ENCODE results near the gene URB1.

The URB1 gene

GRCh38 chr21:32346951-32347350 lies 45.9 kb downstream of the URB1 start:
- no peak for DNase-seq

DNA sequence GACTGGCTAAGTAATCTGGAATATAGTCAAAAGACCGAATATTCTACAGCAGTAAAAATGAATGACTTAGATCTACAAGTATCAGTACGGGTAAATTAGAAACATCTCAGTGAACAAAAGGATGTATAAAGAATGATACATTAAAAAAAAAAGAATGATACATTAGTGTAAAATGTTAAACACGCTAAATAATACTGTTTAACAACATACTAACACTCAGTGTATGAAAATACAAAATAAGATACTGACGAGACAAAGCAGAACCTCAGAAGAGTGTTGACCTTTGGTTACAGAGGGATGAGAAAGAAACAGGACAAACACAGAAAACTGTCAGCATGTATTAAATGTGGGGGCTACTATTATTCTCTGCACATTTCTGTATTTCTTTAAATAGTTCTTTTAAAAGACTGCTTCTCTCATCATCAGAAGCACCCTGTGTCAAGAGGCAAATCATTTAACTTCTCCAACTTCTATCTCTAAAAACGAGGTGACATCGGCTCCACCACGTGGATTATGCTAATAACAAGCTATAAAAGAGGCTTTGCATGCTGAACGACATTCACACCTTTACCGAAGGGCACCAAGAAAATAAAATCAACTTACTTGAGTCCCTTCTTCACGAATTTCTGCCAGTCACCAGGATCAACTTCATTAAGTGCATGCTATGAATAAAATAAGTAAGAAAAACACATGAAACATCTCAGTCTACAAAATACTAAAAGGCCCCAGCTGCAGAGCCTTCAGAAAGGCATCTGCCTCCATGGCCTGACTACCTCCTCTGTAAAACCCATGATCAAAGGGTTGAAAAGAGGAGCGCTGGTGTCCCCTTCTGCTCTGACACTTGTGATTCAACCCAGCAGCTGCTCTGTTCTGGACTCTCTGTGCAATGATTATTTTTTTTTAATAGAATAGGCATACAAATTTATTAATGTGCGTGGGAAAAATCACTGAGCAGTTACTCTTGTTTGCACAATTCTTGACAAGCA lies 51.7 kb downstream of the URB1 start:
- DNase-seq: peak in 1 of 58 donors; percentile 19

GRCh38 chr21:32338209-32338921 lies 54.4 kb downstream of the URB1 start:
- DNase-seq: no peak

GRCh38 chr21:32337206-32337605 lies 55.6 kb downstream of the URB1 start:
- no peak for DNase-seq

DNA sequence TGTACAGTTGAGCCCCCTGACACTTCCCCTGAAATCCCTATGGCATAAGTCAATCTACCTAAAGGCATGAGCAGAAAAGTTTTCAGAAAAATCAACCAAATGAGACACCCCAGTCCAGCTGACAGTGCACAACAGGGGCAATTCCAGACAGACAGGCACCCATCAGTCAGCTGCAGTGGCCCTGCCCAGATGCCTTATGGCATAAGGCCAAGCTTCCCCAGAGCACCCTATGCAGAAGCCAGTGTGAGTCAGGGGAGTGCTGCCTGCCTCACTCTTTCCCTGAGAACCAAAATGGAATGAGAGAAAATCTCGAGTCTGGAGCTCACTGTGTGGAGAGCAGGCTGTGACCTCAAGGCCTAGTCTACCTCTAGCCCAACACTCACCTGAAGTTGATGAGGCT lies 56.1 kb downstream of the URB1 start:
- peak in 24 of 58 donors; percentile 15 to 73 (median 32) for DNase-seq

DNA sequence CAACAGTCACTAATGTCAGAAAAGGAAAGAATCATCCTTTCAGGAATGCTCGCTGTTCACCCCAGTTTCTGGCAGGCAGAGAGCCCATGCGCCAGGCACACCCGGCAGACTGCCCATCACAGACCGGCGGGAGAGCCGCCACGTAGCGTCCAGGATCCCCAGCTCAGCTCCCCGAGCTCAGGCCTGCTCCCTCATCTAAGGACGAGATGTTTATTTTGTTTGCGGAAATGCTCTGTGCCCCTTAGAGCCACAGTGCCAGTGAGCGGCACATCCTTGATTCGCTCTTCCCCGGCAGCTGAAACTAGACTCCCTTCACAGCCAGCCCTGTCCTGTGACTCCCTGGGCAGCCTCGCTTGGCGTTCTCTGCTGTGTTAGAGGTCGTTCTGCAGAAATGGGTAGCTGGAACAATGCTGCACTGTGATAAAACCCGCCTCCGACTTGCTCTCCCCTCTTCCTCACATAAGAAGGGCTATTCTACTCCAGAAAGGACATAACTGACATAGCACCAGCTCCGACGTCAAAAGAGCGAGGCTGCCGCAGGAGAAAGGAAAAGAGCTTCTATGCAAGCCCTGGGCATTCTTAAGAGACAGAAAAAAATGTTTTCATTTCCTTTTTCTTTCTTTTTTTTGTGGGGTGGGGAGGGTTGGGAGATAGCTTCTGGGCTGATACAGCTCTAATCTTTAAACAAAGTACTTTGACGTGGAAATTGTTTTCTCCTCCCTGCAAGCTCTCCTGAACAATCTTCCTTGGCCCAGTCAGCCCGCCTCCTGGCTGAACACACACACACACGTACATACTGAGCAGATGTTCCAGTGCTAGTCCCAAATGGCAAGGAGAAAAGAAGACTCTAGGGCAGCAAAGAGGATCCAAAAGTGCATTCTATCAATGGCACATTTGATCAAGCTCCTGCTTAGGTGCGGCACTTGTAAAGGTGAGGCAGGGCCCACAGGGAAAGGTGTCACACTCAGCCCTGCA lies 56.9 kb downstream of the URB1 start:
- DNase-seq: peak in 55 of 58 donors; percentile 37 to 92 (median 74)

DNA sequence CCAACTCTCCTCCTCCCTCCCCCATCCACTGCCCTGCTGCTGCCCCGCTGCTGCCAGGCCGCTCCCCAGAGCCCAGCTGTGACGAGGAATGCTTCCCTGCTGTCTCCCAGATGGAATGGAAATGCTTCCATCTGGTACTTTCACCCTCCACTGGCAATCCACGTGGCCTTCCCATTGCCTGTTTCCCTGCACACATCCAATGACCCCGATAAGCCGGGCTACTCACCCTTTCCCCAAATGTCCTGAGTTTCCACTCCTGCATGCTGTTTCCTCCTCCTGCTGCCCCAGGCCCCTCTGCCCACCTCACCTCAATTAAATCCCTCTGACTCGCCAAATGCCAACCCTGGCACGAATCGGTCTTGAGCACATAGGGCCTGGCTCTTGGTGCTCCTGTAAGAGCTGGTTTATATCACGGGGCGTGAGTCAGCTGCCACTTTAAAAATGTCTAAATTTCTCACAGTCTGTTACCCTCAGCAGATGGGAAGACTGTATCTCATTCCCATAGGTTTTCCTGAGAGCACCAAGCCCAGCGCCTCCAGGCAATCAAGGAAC lies 57.8 kb downstream of the URB1 start:
- DNase-seq: peak in 47 of 58 donors; percentile 15 to 80 (median 63)

DNA sequence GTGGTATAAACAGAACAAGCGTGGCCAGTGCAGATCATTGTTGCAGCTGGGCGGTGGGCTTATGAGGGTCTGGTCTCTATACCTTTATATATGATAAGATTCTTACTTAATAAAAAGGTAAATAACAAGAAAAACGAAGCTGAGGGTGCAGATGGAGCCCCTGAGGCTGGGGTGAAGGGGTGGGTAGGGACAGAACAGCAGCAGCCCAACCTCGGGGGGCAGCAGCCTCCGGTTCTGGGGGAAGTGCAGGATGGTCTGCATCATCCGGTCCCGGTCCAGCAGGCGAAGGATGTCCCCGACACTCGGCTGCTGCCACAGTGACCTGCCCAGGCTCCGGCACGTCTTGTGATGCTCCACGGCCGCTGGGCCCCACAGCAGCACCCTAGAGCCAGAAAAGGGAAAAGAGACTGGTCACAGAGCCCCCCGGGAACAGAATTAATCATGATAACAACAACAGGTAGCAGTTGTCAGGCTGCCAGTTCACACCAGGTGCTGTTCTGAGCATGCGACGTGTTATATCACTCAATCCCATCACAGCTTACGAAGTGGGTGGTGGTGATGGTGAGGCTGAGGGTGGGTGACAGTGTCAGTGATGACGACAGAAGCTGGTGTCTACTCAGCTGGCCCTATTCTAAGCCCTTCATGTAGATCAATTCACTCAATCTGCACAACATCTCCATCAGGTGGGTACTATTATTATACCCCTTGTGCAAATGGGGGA lies 58.7 kb downstream of the URB1 start:
- peak in 1 of 58 donors; percentile 28 for DNase-seq

DNA sequence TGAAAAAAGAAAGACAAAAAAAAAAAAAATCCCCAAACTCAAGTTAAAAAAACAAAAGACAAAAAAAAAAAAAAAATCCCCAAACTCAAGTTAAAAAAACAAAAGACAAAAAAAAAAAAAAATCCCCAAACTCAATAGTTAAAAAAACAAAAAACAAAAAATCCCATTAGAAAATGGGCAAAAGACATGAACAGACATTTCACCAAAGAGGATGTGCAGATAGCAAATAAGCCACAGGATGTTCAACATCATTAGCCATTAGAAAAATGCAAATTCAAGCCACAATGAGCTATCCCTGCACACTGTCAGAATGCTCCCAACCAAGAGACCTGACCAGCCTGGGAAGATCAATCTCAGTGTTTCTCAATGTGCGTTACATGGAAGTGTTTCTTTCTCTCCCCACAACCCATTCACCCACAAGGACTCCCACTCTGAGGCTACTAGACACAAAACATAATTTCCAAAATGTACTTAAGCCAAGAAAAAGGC lies 60.3 kb downstream of the URB1 start:
- DNase-seq: no peak

GRCh38 chr21:32331444-32332305 lies 61.1 kb downstream of the URB1 start:
- peak in 14 of 58 donors; percentile 11 to 60 (median 31) for DNase-seq

DNA sequence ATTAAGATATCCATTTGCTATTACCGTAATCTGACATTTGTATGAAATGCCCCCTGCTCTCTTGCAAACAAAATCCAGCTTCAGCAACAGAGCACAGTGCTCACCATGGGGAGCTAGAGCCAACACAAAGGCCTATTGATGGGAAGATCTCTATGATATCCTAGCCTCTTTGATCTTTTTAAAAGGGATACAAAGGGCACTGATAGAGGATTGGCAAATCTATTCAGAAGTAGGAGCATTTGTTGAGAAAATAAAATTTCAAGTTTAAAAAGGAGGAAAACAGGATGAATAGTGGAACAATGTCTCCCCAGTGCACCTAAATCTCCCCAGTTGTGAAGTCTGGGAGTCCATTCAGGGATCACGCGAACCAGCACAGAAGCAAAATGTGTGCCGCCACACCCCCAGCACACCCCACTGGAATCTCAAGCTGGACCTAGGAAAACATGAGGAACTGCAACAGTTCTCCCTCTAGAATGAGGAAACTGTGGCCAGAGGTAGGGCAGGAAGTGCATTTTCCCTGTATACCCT lies 62.0 kb downstream of the URB1 start:
- peak in 7 of 58 donors; percentile 21 to 43 (median 27) for DNase-seq

DNA sequence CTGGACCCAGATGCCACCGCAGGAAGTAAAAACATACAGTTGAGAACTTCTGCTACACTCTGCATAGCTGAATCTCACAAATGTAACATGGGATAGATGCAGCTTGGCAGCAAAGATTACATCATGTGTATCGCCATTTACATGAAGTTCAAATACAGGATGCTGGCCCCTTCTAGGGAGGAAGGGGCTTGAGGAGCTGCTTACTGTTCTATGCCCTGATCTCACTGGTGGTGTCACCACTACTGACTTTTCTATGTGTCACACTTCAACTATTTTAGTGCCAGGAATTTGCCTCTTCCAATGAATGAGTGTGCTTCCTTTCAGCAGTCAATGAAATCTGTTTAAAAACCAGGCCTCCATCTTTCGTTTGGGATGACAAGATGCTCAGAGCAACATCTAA lies 63.0 kb downstream of the URB1 start:
- DNase-seq: no peak

DNA sequence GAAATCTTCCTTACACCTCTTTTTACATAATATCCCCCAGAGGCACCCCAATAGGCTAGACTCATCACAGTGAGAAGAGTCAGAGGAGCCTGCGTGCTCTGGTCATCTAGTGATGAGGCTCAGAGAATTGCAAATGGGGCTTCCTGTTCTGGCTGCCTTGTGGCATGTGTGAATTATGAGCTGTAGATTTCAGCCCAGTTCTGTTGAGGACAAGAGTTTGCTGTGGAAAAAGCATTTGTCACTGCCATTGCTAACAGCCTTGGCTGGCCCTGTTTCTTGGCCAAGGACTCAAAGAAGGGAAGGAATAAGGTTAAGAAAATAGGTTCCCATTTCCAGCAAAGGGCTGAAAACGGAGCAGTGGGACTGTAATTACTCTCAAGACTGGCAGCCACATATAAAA lies 63.5 kb downstream of the URB1 start:
- DNase-seq: peak in 4 of 58 donors; percentile 8 to 22 (median 14)

GRCh38 chr21:32328595-32328994 lies 64.2 kb downstream of the URB1 start:
- no peak for DNase-seq

- DNase-seq: peak in 25 of 58 donors; percentile 11 to 56 (median 27)
Observed at GRCh38 chr21:32325706-32326105, 67.1 kb downstream of the URB1 start.

DNA sequence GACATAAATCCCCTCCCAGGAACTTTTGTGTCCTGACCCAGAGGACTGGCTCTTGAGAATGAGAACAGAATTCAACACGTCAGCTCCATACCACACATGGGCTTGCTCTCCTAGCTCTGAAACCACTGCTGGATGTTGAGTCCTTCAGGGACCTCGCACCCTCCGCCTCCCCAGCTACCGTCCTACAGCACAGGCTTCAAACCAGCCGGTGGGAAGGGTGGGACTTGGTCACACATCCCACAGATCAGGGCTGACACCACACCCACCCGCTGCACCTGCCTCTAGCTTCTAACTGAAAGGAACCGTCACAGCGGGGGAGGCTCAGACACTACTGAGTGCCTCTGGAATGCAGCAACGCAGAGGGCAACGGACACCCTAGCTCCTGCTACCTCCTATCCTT lies 70.1 kb downstream of the URB1 start:
- peak in 4 of 58 donors; percentile 8 to 26 (median 10) for DNase-seq

GRCh38 chr21:32322103-32322502 lies 70.7 kb downstream of the URB1 start:
- DNase-seq: no peak

GRCh38 chr21:32321480-32321879 lies 71.3 kb downstream of the URB1 start:
- no peak for DNase-seq

Data from anterior cingulate cortex (tissue), 58 donors.